HEK293T (cell line): Measurements from ENCODE around the gene MYO16.

ENCODE experiments used
- CTCF ChIA-PET: fragments of 350-600 bp; formaldehyde crosslinking; extraction: SDS; loops from one replicate; lab custom pipeline; 2021; ENCODE audit warnings: antibody characterized with exemption, inconsistent platforms; lab: Yijun Ruan, JAX
- POLR2A ChIA-PET: fragments of 350-600 bp; formaldehyde crosslinking; extraction: SDS; loops from one replicate; lab custom pipeline; 2020; ENCODE audit warnings: antibody characterized with exemption, inconsistent platforms; lab: Yijun Ruan, JAX
- DNase-seq: peaks from one replicate; pipeline ENCODE4 v3.0.0; 2012; ENCODE audit warnings: mixed read lengths; ENCODE audit errors: extremely low spot score
- ARNT ChIP-seq: fragments of 450-650 bp; IDR thresholded peaks from 2 replicates; pipeline ENCODE4 v1.6.1; 2017; ENCODE audit warnings: mild to moderate bottlenecking
- BHLHE40 ChIP-seq: fragments of 450-650 bp; IDR thresholded peaks from 2 replicates; pipeline ENCODE4 v1.6.1; 2016; ENCODE audit warnings: mild to moderate bottlenecking, moderate library complexity, borderline replicate concordance
- CTBP1 ChIP-seq: fragments of 450-650 bp; IDR thresholded peaks from 2 replicates; pipeline ENCODE4 v1.6.1; 2016; ENCODE audit warnings: borderline replicate concordance
- ELF4 ChIP-seq: fragments of 450-650 bp; IDR thresholded peaks from 2 replicates; pipeline ENCODE4 v1.6.1; 2017; ENCODE audit warnings: antibody characterized with exemption
- FOXA1 ChIP-seq: fragments of 450-650 bp; IDR thresholded peaks from 2 replicates; pipeline ENCODE4 v1.6.1; 2016; ENCODE audit warnings: mild to moderate bottlenecking
- FOXK2 ChIP-seq: fragments of 450-650 bp; IDR thresholded peaks from 2 replicates; pipeline ENCODE4 v1.6.1; 2016; ENCODE audit warnings: mild to moderate bottlenecking
- FOXM1 ChIP-seq: fragments of 450-650 bp; IDR thresholded peaks from 2 replicates; pipeline ENCODE4 v1.6.1; 2017; ENCODE audit warnings: mild to moderate bottlenecking, borderline replicate concordance
- HDGF ChIP-seq: fragments of 450-650 bp; IDR thresholded peaks from 2 replicates; pipeline ENCODE4 v1.6.1; 2017; ENCODE audit warnings: antibody characterized with exemption, borderline replicate concordance
- L3MBTL2 ChIP-seq: fragments of 450-650 bp; conservative IDR thresholded peaks from 2 replicates; pipeline ENCODE4 v1.6.1; 2016; ENCODE audit warnings: mild to moderate bottlenecking
- LEF1 ChIP-seq: fragments of 450-650 bp; IDR thresholded peaks from 2 replicates; pipeline ENCODE4 v1.6.1; 2017; ENCODE audit warnings: mild to moderate bottlenecking, borderline replicate concordance
- NFRKB ChIP-seq: fragments of 450-650 bp; IDR thresholded peaks from 2 replicates; pipeline ENCODE4 v1.6.1; 2016; ENCODE audit warnings: mild to moderate bottlenecking, moderate library complexity
- SP1 ChIP-seq: fragments of 450-650 bp; IDR thresholded peaks from 2 replicates; pipeline ENCODE4 v1.6.1; 2017
- SUZ12 ChIP-seq: fragments of 450-650 bp; IDR thresholded peaks from 2 replicates; pipeline ENCODE4 v1.6.1; 2016; ENCODE audit warnings: mild to moderate bottlenecking
- TARDBP ChIP-seq: fragments of 450-650 bp; IDR thresholded peaks from 2 replicates; pipeline ENCODE4 v1.6.1; 2016
- ZNF384 ChIP-seq: fragments of 450-650 bp; IDR thresholded peaks from 2 replicates; pipeline ENCODE4 v1.6.1; 2016
- TF ChIP-seq, protein P1 (sequence below): fragments of 450-650 bp; IDR thresholded peaks from 2 replicates; pipeline ENCODE4 v1.6.1; 2016

MYO16 gene

DNA sequence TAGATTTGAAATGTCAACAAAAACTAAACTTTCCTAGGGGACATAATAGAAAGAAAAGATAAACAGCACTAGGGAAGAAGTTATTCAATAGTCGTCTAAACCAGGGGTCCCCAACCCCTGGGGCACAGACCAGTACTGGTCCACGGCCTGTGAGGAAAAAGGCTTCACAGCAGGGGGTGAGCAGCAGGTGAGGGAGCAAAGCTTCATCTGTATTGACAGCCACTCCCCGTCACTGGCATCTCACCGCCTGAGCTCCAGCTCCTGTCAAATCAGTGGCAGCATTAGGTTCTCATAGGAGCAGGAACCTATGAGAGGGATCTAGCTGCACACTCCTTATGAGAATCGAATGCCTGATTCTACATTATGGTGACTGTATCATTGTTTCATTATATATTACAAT lies 382.7 kb downstream of the MYO16 start:
- ChIA-PET POLR2A (no interaction called here), CTCF (no interaction called here)
- DNase-seq, result no peak
- no peak for TF ChIP-seq FOXK2
- TF ChIP-seq, protein P1, sequence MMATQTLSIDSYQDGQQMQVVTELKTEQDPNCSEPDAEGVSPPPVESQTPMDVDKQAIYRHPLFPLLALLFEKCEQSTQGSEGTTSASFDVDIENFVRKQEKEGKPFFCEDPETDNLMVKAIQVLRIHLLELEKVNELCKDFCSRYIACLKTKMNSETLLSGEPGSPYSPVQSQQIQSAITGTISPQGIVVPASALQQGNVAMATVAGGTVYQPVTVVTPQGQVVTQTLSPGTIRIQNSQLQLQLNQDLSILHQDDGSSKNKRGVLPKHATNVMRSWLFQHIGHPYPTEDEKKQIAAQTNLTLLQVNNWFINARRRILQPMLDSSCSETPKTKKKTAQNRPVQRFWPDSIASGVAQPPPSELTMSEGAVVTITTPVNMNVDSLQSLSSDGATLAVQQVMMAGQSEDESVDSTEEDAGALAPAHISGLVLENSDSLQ, result no peak
- TF ChIP-seq TARDBP, result no peak
- TF ChIP-seq NFRKB, result no peak
- no peak for TF ChIP-seq LEF1
- no peak for TF ChIP-seq SP1
- no peak for TF ChIP-seq CTBP1
- TF ChIP-seq ZNF384, result no peak
- no peak for TF ChIP-seq SUZ12
- no peak for TF ChIP-seq L3MBTL2
- TF ChIP-seq ELF4, result no peak
- TF ChIP-seq BHLHE40, result no peak
- no peak for TF ChIP-seq HDGF

DNA sequence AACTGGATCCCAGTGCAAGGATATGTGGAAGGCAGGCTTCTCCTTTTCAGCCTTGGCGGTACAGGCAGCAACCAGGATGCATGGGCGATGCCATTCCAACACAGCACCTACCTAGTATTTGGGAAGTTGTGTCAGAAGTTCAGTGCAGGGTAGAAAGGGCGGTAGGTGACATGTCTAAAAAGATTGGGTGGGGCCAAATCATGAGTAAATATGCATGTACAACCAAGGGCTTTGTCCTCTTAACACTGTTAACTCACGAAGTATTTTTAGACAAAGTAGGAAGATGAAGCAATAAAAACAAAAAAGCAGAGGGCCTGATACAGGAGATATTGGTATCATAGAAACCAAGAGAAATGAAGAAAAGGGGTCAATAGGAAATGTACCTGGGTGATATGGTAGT lies 392.1 kb downstream of the MYO16 start:
- no peak for DNase-seq
- no peak for TF ChIP-seq FOXM1
- TF ChIP-seq SUZ12, result no peak
- TF ChIP-seq TARDBP, result no peak
- no peak for TF ChIP-seq CTBP1
- no peak for TF ChIP-seq ARNT
- no peak for TF ChIP-seq LEF1
- no peak for TF ChIP-seq SP1
- TF ChIP-seq, protein P1, result no peak
- no peak for TF ChIP-seq FOXA1
- ChIA-PET CTCF (no interaction called here), POLR2A (no interaction called here)

DNA sequence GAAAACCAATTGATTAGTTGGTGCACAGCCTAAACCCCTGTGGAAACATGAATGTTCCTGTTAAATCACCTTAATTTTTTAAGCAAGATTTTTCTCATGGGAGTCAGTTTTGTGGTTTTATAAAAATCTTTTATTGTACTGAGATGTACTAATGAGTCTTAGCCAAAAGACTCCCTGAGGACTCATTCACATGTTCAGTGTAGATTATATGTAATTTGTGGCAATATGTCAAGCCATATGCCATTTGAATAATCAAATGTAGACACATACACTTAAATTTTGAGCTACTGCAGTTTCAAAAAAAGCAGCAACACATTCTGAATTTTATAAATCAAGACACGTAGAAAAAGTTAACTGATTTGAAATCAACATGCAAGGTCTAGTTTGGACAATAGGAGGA lies 395.2 kb downstream of the MYO16 start:
- no peak for DNase-seq
- ChIA-PET POLR2A (no interaction called here), CTCF (no interaction called here)
- TF ChIP-seq CTBP1, result no peak
- no peak for TF ChIP-seq ARNT
- TF ChIP-seq, protein P1, result no peak
- TF ChIP-seq SUZ12, result no peak
- no peak for TF ChIP-seq HDGF
- TF ChIP-seq L3MBTL2, result no peak
- no peak for TF ChIP-seq BHLHE40
- no peak for TF ChIP-seq FOXA1
- TF ChIP-seq ELF4, result no peak
- no peak for TF ChIP-seq FOXK2
- no peak for TF ChIP-seq TARDBP
- TF ChIP-seq NFRKB, result no peak
- TF ChIP-seq LEF1, result no peak
- no peak for TF ChIP-seq FOXM1
- no peak for TF ChIP-seq ZNF384
- no peak for TF ChIP-seq SP1

DNA sequence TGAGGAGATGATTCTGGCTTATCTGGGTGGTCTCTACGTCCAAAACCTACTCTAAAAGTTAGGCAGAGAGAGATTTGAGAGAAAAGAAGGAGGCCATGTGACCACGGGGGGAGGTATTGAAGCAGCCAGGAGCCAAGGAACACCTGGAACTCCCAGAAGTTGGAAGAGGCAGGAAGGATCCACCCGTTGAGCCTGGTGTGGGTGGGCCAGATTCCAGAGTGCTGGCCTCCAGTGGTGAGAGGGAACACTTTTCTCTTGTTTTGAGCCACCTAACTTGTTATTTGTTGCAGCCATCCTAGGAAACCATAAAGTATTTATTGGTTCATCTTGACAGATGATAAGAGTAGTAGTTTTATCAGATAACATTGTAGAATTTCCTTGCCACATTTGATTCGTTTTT lies 396.9 kb downstream of the MYO16 start:
- ChIA-PET POLR2A (no interaction called here), CTCF (no interaction called here)
- no peak for TF ChIP-seq SP1
- TF ChIP-seq FOXM1, result no peak
- no peak for TF ChIP-seq ELF4
- TF ChIP-seq CTBP1, result no peak
- no peak for TF ChIP-seq BHLHE40
- no peak for TF ChIP-seq LEF1
- TF ChIP-seq FOXK2, result no peak
- TF ChIP-seq FOXA1, result no peak
- no peak for TF ChIP-seq NFRKB
- no peak for TF ChIP-seq L3MBTL2
- TF ChIP-seq TARDBP, result no peak
- TF ChIP-seq SUZ12, result no peak
- TF ChIP-seq ARNT, result no peak
- no peak for DNase-seq

DNA sequence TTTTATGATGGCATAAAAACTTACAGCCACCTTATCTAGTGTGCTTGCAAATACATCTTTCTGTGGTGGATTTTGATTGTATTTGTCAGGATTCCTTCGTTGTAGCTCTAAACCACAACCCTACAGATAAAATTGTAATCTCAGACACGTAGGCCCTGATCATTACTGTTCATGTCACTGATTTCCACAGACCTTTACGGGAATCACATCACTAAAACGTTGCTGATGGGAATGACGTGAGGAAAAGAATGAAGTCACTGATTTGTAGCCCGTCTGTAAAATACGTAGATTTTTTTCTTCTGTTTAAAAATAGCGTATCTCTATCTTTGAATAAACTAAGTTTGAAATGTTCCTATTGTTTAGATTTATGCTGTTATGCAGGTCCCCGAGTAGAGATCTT lies 399.2 kb downstream of the MYO16 start:
- TF ChIP-seq FOXA1 (no peak), TARDBP (no peak), SUZ12 (no peak), SP1 (no peak), FOXM1 (no peak), ZNF384 (no peak), CTBP1 (no peak), LEF1 (no peak), ELF4 (no peak), HDGF (no peak), NFRKB (no peak), FOXK2 (no peak), BHLHE40 (no peak), L3MBTL2 (no peak), ARNT (no peak)
- TF ChIP-seq, protein P1, result no peak
- no peak for DNase-seq
- CTCF ChIA-PET, result no interaction called here
- POLR2A ChIA-PET, result no interaction called here

DNA sequence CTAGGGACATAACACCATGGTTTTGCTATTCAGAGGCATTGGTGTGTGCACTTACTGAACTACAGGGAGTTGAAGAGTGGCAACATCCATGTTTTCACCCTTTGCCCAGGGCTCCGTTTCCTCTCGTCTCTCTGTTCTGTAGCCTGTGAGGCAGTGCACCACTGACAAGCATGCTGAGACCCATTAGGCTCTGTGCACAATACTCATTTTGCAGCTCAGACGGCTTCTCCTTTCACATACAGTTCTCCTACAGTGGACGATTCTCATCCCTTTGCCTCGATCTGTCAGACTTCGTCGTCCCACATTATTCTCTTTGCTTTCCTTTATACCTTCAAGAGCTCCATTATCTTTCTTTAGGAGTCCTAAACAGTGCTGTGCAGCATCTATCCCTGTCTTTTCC lies 403.7 kb downstream of the MYO16 start:
- no peak for TF ChIP-seq FOXK2
- TF ChIP-seq, protein P1, result no peak
- TF ChIP-seq FOXA1, result no peak
- TF ChIP-seq L3MBTL2, result no peak
- TF ChIP-seq HDGF, result no peak
- TF ChIP-seq FOXM1, result no peak
- no peak for TF ChIP-seq CTBP1
- no peak for TF ChIP-seq BHLHE40
- TF ChIP-seq ARNT, result no peak
- ChIA-PET CTCF (no interaction called here), POLR2A (no interaction called here)
- DNase-seq, result no peak
